Anterior cingulate cortex (tissue), 58 donors: Measurements from ENCODE around the gene COL19A1.

Experiments
- DNase-seq, 58 donors: peaks; one replicate each; lab custom pipeline; 2025; lab: John Stamatoyannopoulos, UW

COL19A1 gene

DNA sequence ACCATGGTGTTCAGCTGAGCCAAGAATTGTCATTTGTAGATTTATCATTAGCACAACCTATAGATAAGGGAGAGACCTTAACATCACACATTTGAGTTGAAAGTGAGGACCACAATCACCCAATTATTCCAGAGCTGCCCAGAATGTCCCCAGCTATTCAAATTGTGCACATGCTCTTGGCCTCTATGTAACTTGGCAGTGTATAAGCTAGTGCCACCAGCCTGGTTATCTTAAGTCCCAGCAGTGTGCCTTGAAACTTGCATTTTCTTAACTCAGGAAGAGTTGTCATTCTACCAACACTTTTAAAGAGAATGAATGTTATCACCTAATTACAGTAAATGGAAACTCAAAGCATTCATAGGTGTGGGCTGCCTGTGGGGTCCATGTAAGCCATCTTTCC lies 245.4 kb downstream of the COL19A1 start:
- DNase-seq: no peak

- DNase-seq: peak in 16 of 58 donors; percentile 2 to 68 (median 16)
Observed at GRCh38 chr6:70112716-70113115, 246.4 kb downstream of the COL19A1 start.

- DNase-seq: no peak
Observed at GRCh38 chr6:70113171-70113570, 246.8 kb downstream of the COL19A1 start.

- DNase-seq: no peak
Observed at GRCh38 chr6:70118670-70119069, 252.3 kb downstream of the COL19A1 start.

DNA sequence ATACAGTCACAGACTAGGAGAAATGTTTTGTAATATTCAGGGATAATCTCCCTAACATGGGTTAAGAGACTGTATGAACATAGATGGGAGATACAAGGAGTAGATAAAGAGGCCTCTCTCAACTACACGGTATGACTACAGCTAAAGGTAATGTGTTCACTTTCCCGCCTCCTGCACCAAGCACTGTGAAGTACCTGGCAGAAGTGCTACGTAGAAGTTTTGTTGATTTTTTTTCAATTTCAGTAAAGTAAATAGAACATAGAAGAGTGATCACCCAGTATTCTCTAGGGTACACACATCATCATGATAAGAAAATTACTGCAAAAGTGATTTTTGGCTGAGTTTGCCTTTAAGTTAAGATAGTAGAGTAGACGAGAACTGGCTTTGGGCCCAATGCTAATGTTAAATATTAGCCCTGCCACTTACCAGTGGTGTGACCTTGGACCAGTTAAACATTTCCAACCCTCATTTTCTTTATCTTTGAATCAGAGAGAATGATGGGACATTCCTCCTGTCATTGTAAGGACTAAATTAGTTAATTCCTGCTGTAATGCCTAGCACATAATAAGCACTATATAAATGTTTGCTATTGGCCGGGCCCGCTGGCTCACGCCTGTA lies 253.0 kb downstream of the COL19A1 start:
- no peak for DNase-seq

- DNase-seq: no peak
Observed at GRCh38 chr6:70124443-70124842, 258.1 kb downstream of the COL19A1 start.

DNA sequence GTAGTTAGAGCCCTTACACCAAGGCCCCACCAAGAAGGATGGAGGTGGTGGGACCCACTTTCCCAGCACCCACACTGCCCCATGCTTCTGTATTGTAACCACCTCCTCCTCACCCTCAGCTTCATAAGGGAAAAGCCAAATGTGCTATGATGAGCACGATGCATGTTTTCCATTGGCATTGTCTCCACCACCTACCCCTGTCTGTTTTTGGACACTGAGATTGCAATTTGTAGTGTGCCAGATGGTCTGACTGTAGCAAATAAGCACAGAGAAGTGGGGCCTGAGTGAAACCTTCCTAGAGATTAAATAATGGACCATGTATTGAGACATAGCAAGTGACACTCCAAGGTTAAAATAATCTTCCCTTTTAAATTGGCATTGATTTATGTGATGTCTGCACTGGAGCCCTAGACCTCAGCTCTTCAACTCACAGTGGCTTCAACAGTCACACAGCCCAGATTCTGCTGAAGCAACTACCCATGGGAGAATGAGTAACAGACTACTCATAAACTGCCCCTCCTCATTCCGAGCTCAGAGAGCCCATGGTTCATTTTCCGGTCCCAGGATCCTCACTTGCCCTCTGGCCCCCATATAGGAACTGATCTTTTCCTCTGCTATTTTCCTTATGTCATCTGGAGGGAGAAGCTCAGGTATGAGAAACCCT lies 258.7 kb downstream of the COL19A1 start:
- DNase-seq: peak in 13 of 58 donors; percentile 3 to 53 (median 19)

DNA sequence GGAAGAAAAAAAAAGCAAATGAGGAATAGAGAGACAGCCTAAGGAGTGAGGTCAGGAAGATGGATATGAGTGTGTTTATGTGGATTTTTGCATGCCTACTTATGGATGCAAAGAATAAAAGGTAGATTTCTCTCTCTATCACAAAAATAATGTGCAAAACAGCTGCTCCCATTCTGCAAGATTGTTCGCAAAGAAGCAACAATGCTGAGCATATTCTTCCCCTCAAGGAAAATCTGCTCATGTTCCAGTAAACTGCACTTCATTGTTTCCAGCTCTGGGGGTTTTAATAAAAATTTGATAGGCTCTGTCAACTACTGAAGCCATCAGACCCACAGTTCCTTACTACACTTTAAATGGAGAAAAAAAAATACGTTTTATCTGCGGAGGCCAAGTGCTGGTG lies 259.2 kb downstream of the COL19A1 start:
- DNase-seq: no peak

DNA sequence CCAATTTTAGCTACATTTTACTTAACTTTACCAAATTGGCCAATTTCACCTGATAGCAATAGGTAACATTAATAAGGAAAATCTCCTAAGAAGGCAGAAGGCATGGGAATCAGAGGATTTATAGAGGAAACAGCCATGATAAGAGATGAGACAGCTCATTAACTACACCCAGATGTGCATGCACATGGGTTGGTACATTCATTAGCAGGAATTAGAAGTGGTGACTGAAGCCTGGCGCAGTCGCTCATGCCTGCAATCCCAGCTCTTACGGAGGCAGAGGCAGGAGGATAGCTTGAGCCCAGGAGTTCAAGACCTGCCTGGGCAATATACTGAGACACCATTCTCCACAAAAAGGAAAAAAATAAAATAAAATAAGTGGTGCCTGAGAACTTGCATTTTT lies 263.0 kb downstream of the COL19A1 start:
- no peak for DNase-seq

GRCh38 chr6:70130865-70131264 lies 264.5 kb downstream of the COL19A1 start:
- no peak for DNase-seq

DNA sequence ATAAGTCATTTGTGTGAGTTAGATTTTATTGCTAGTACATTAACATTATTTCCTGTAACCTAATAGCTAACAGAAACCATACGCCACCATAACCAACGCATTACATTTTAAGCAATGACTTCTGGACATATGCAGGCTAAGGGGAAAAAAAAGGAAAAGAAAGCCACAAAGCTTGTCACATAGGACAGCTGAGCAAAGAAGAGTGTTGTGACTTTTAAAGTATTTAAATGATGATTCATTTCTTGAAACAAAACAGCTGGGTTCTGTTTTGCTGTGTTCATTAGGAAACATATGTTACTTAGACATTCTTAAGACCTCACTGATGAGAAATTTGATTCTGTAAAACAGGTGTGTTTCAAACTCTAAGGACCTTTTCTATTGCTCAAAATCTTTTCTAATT lies 265.2 kb downstream of the COL19A1 start:
- no peak for DNase-seq

DNA sequence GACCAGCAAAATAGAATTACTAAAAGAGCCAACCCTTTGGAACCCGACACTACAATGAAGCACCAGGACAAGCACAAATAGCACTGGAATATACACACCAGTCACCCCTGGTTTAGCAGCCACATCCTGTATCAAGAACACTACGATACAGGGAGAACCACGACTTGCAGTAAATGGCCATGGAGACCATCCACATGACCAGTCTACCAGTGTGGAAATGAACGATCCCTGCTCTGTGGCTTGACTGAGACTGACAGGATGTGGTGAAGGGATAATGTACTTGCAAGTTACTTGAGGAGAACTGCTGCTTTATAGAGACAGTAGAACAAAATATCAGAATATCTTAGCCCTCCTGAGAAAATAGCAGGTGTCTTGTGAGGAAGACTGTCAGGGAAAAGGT lies 266.9 kb downstream of the COL19A1 start:
- no peak for DNase-seq

DNA sequence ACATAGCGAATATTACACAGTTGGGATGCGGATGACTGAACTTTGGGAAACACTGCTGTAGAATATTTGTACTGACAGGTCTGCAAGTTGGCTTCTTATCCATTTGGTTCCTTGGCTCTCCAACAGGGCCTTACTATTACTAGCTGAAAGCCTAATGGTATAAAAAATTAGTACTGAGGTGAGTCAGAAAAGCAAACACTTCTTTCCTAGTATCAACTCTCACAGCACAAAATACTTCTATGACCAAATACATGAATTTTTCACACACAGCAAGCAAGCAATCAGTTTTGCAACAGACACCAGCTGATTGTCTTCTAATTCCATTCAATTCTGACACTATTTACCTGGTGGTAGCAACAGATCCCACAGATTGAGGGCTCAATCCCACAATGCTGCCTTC lies 268.2 kb downstream of the COL19A1 start:
- no peak for DNase-seq

DNA sequence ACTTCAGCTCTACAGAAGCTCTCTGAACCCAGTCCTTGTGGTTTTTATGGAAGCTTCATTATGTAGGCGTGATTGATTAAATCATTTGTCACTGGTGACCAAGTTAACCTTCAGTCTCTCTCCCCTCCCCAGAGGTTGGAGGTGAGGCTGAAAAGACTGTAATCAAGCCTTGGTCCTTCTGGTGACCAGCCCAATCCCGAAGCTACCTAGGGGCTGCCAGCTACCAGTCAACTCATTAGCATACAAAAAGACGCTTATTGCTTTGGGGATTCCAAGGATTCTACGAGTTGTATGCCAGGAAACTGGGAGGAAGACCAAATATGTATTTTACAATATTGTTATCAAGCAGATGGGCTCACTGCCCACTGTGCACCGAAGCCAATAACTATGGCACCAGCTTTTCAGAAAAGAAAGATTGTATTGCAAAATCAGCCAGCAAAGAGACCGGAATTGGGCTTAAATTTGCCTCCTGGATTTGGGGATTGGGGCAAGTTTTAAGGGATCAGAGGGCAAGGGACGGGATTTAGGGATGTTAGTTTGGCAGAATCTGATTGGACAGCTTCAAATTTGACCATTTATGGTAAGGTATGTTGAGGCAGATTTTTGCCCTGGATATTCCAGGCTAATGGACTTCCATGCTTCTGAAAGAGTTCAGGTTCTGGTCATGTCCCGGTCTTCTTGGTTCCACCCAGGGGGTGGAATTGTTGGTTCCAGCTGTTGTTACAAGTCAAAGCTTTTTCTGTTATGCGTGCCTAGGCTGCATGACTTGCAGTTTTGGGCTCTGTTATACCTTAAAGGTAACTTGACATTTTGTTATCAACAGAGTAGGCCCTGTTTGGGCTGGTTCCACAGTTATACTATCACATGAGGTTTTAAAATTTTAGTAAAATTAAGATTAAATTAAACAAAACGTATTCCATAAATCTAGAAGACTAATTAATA lies 269.1 kb downstream of the COL19A1 start:
- no peak for DNase-seq

GRCh38 chr6:70136996-70137395 lies 270.6 kb downstream of the COL19A1 start:
- DNase-seq: no peak

DNA sequence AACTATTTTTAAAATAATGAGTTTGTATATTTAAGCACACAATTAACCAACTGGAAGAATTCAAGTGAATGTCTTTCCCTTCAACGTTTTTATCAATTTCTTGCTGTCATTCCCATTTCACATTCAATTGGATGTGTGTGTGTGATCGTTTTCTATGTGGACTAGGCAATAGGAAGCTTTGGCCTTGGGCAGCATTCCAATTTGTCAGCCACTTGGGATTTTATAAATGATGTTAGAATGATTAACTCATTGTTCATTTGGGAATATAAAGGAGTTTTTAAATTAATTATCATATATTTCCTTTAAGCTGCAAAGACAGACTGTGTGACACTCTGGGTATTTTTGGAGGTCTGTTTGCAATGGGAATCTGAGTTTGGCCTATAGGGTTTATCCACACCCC lies 274.1 kb downstream of the COL19A1 start:
- no peak for DNase-seq

DNA sequence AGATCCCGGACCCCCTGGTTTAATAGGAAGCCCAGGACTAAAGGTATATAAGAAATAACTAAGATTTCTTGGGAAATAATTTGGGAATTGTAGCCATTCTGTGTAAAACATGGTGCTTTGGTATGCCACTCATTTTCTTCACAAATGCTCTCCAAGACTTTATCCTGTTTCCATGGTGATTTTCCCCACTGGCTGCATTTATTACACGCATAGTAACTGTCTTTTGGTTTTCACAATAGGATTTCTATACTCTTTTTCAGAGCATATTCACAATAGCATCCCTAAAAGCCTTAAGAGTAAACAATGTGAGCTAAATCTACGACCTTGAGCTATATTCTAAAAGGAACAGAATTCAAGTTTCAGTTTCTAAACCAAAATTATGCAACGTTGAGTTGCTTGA lies 275.7 kb downstream of the COL19A1 start:
- peak in 1 of 58 donors; percentile 11 for DNase-seq

DNA sequence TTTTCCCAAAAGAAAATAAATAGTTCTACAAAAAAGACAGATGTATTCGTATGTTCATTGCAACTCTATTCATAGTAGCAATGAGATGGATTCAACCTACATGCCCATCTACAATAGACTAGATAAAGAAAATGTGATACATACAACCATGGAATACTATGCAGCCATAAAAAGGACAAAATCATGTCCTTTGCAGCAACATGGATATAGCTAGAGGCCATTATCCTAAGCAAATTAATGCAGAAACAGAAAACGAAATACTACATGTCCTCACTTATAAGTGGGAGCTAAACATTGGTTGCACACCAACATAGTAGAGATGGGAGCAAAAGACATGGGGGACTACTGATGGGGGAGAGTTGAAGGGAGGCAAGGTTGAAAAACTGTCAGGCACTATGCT lies 278.8 kb downstream of the COL19A1 start:
- no peak for DNase-seq

DNA sequence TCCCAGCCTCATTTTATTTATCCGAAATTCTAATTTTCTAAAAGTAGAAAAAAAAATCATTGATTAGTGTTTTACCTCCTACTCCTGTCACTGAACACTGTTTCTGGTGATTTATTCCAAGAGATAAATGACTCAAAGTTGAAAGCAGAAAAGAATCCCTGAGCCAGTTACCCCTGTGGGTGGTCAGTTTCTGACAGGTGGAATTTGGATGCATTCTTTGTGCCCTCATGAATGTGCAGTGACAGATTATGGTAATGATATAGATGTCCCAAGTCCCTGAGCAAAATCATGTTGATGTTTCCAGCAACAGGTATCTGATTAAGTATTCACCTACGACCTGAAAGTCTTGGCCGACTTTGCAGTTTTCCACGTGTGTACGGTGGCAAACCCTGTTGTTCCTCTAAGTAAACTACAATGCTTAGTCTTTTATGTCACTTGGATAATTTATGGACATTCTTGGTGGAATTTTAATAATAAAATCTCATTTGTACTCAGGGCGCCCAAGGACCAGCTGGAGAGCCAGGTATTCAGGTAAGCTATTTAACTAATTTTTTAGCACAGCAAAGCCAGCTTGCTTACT lies 282.9 kb downstream of the COL19A1 start:
- DNase-seq: no peak

GRCh38 chr6:70150521-70150920 lies 284.2 kb downstream of the COL19A1 start:
- peak in 4 of 58 donors; percentile 7 to 65 (median 32) for DNase-seq

DNA sequence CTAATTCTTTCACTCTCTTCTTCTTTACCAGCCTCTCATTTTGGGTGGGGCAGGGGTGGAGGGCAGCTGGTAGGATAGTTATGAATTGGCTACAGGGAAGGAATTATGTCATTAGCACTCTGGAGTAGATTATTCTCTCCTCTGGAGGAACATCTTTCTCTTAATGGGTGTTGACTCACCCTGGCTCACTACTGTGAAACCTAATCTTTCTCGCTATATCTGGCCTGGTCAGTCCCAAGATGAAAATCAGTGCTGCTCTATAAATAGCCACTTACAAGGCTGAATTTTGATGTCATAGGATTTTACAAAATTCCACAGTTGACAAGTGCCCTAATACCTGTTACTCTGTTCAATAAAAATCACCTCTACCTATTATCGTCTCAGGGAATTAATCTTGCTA lies 285.3 kb downstream of the COL19A1 start:
- DNase-seq: no peak
